ENCODE results near the gene ZNF195.

DNA sequence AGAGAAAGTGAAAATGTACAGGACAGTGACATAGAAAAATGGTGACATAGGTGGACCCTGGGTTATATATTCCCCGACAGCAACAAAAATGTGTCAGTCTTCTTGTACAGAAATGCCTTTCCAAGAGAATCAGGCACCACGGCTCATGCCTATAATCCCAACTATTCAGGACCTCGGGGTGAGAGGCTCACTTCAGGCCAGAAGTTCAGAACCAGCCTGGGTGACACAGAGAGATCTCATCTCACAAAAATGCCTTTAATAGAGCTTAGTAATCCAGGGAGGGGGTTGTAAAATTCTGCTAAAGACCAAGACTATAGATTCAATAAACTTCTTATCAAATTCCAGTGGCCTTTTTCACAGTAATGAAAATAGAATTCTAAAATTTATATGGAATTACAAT lies 10.7 kb downstream of the ZNF195 start:
- TF ChIP-seq, protein P1, sequence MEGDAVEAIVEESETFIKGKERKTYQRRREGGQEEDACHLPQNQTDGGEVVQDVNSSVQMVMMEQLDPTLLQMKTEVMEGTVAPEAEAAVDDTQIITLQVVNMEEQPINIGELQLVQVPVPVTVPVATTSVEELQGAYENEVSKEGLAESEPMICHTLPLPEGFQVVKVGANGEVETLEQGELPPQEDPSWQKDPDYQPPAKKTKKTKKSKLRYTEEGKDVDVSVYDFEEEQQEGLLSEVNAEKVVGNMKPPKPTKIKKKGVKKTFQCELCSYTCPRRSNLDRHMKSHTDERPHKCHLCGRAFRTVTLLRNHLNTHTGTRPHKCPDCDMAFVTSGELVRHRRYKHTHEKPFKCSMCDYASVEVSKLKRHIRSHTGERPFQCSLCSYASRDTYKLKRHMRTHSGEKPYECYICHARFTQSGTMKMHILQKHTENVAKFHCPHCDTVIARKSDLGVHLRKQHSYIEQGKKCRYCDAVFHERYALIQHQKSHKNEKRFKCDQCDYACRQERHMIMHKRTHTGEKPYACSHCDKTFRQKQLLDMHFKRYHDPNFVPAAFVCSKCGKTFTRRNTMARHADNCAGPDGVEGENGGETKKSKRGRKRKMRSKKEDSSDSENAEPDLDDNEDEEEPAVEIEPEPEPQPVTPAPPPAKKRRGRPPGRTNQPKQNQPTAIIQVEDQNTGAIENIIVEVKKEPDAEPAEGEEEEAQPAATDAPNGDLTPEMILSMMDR (conservative IDR thresholded peaks at IDR 0.05 in 1 of 2, IDR thresholded peaks at IDR 0.05 in 1 of 2; ENCODE audit: extremely low read depth in 1 of 2, insufficient read depth in 1 of 2, low read depth in 1 of 2, low read length in 2 of 2), result no peak
- no peak for TF ChIP-seq EZH2 (IDR thresholded peaks at IDR 0.05; ENCODE audit: borderline replicate concordance, low read length)
